Gastrocnemius medialis (tissue), 4 donors: ENCODE results near the gene MRPL48.

Experiments
- CTCF ChIP-seq, 5 experiments: fragments of 450-650 bp in 3 of 5; fragments of 200-600 bp in 2 of 5; sonication (generic) in 2 of 5; IDR thresholded peaks in 4 of 5; conservative IDR thresholded peaks in 1 of 5; 1 replicate in 4 of 5; 2 replicates in 1 of 5; pipeline ENCODE4 v1.5.1; 2016 to 2019; ENCODE audit warnings: antibody characterized with exemption in 5 of 5, mild to moderate bottlenecking in 3 of 5, moderate library complexity in 3 of 5
- POLR2A ChIP-seq, 2 donors: fragments of 450-650 bp; IDR thresholded peaks; one replicate each; pipeline ENCODE4 v1.6.1; 2017; ENCODE audit warnings: antibody characterized with exemption in 2 of 2, mild to moderate bottlenecking in 2 of 2, moderate library complexity in 2 of 2

- TF ChIP-seq POLR2A (IDR thresholded peaks at IDR 0.05) (no peak), CTCF (IDR thresholded peaks at IDR 0.05 in 4 of 5, conservative IDR thresholded peaks at IDR 0.05 in 1 of 5) (no peak)
Observed at GRCh38 chr11:73810637-73811036, 23.0 kb downstream of the MRPL48 start.
